OCI-LY3 (cell line): ENCODE measurements around the gene LRRC8C.

Experiments
- H2AFZ ChIP-seq: fragments of 200-600, 300-600 bp; shearing (Covaris generic); 2 replicates; pipeline ENCODE4 v1.6.0; 2014; ENCODE audit warnings: antibody characterized with exemption, low read depth, low read length
- H3K27ac ChIP-seq: fragments of 200-600, 300-600 bp; sonication (generic); 2 replicates; pipeline ENCODE4 v1.5.1; 2014; ENCODE audit warnings: mild to moderate bottlenecking, low read length, moderate library complexity, mixed read lengths
- H3K27me3 ChIP-seq: fragments of 200-600, 300-600 bp; sonication (generic); 2 replicates; pipeline ENCODE4 v1.6.1; 2014; ENCODE audit warnings: low read depth, low read length, mixed read lengths
- H3K36me3 ChIP-seq: fragments of 200-600, 300-600 bp; sonication (generic); replicated peaks from 2 replicates; pipeline ENCODE3; 2014; ENCODE audit warnings: low read depth, low read length, mixed read lengths
- H3K4me1 ChIP-seq: fragments of 300-600, 200-600 bp; sonication (generic); 2 replicates; pipeline ENCODE4 v1.6.1; 2014; ENCODE audit warnings: low read length, mixed read lengths
- H3K4me2 ChIP-seq: fragments of 200-600, 300-600 bp; sonication (generic); 2 replicates; pipeline ENCODE4 v1.6.1; 2014; ENCODE audit warnings: low read length, mixed read lengths
- H3K4me3 ChIP-seq: fragments of 300-600, 200-600 bp; sonication (generic); 2 replicates; pipeline ENCODE4 v1.5.1; 2014; ENCODE audit warnings: antibody characterized with exemption, mild to moderate bottlenecking, low read length, moderate library complexity
- H3K79me2 ChIP-seq: fragments of 300-600, 200-600 bp; shearing (Covaris generic); 2 replicates; pipeline ENCODE4 v1.6.1; 2014; ENCODE audit warnings: mild to moderate bottlenecking, low read length, mixed read lengths
- H3K9ac ChIP-seq: fragments of 300-600, 200-600 bp; shearing (Covaris generic); 2 replicates; pipeline ENCODE4 v1.6.0; 2014; ENCODE audit warnings: mild to moderate bottlenecking, low read length, moderate library complexity
- H3K9me3 ChIP-seq: fragments of 200-600, 300-600 bp; shearing (Covaris generic); 2 replicates; pipeline ENCODE4 v1.6.1; 2014; ENCODE audit warnings: low read length, mixed read lengths; ENCODE audit not compliant: insufficient read depth
- H4K20me1 ChIP-seq: fragments of 200-600, 300-600 bp; sonication (generic); 2 replicates; pipeline ENCODE4 v1.6.1; 2016; ENCODE audit warnings: low read length, mixed read lengths; ENCODE audit not compliant: insufficient read depth
- CTCF ChIP-seq: fragments of 200-600, 300-600 bp; sonication (generic); IDR thresholded peaks from 2 replicates; pipeline ENCODE4 v1.5.1; 2014; ENCODE audit warnings: antibody characterized with exemption, low read length, low read depth
- EZH2phosphoT487 ChIP-seq: fragments of 200-600 bp; shearing (Covaris generic); IDR thresholded peaks from 2 replicates; pipeline ENCODE4 v1.6.1; 2018; ENCODE audit warnings: antibody characterized with exemption, mixed run types, low read depth

LRRC8C gene

DNA sequence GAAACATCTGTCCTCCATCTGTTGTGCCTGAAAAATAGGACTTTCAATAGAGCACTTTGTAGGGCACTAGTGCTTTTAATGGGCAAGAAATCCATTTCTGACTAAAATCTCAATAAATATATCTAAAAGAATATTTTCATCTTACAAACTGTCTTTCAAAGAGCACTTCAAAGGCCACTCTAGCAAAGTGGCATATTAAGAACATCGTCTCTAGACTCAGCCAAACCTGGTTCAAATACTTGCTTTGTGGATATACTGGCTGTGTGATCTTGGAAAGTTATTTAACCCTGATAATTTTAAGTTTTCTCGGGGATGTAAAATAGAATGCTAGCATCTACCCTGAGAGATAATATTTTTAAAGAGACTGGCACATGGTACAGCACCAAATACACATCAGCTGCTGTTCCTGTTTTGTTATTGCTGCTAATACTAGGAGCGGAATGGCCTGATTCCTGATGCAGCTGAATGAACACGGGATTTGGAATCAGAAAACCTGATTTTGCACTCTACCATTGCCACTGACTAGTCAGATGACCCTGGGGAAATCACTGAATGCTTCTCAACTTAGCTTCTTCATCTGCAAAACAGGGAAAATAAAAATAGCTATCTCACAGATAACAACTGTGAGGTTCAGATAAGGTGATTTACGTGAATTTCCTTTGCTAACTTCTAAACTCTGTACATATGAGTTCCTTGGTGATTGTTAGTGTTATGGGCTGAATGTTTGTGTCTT is 25.2 kb upstream of the LRRC8C start:
- H3K4me2 ChIP-seq = no peak overlapping the region
- H3K79me2 ChIP-seq = no peaks in the 10 kb centered on the region
- H2AFZ ChIP-seq = no peak overlapping the region
- TF ChIP-seq EZH2phosphoT487 (no peak), CTCF (no peak)
- H4K20me1 ChIP-seq = peaks cover 17% of the 10 kb centered on the region; the same call in 1 of the 2 replicates
- no peaks in the 10 kb centered on the region for H3K36me3 ChIP-seq
- peaks cover 29% of the 10 kb centered on the region for H3K4me1 ChIP-seq
- no peaks in the 10 kb centered on the region for H3K9me3 ChIP-seq
- H3K27me3 ChIP-seq = peaks cover 58% of the 10 kb centered on the region
- H3K4me3 ChIP-seq = no peak overlapping the region
- no peak overlapping the region for H3K9ac ChIP-seq
- H3K27ac ChIP-seq = no peak overlapping the region

GRCh38 chr1:89608319-89608983 is 24.5 kb upstream of the LRRC8C start:
- H3K4me1 ChIP-seq = peaks cover 29% of the 10 kb centered on the region
- no peaks in the 10 kb centered on the region for H3K9me3 ChIP-seq
- TF ChIP-seq CTCF (no peak), EZH2phosphoT487 (no peak)
- no peak overlapping the region for H3K9ac ChIP-seq
- no peak overlapping the region for H3K27ac ChIP-seq
- no peak overlapping the region for H3K4me2 ChIP-seq
- no peaks in the 10 kb centered on the region for H3K79me2 ChIP-seq
- H4K20me1 ChIP-seq = peaks cover 17% of the 10 kb centered on the region; the same call in 1 of the 2 replicates
- no peaks in the 10 kb centered on the region for H3K36me3 ChIP-seq
- H3K27me3 ChIP-seq = peaks cover 61% of the 10 kb centered on the region
- H3K4me3 ChIP-seq = no peak overlapping the region
- no peak overlapping the region for H2AFZ ChIP-seq

DNA sequence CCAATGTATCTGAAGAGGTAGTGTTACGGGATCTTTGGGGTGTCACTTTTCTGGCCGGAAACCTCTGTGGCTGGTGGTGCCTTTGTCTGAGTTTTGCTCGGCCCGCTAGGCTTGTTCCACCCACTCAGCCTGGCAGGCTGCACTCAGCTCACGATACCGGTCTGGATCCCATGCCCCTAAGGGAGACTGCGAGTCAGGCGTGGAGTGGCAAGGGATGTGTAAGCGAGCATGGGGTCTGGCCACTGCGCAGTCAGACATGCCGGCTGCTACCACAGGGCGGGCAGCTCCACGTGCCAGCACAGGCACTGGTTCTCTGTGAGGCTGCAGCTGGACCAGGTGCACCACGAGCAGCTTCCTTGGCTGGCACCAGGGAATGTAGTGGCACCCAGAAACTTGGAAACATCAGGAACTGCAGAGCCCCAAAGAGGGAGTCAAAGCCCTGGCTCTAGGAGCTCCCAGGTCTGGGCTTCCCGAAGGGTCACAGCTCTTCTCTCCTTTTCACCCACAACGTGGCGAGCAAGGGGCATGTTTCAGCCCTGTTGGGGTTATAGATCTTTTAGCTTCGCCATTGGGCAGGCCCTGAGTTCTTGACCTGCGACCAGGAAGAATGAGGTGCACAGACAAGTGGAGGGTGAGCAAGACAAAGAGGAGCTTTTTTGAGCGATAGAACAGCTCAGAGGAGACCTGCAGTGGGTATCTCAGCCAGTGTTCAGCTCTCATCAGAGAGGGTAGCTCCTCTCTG is 23.8 kb upstream of the LRRC8C start:
- no peaks in the 10 kb centered on the region for H3K36me3 ChIP-seq
- no peaks in the 10 kb centered on the region for H3K9me3 ChIP-seq
- peaks cover 17% of the 10 kb centered on the region; the same call in 1 of the 2 replicates for H4K20me1 ChIP-seq
- H3K4me1 ChIP-seq = peaks cover 29% of the 10 kb centered on the region
- peaks cover 66% of the 10 kb centered on the region for H3K27me3 ChIP-seq
- H3K4me3 ChIP-seq = no peak overlapping the region
- H3K27ac ChIP-seq = no peak overlapping the region
- H3K9ac ChIP-seq = no peak overlapping the region
- H3K4me2 ChIP-seq = no peak overlapping the region
- H3K79me2 ChIP-seq = no peaks in the 10 kb centered on the region
- H2AFZ ChIP-seq = no peak overlapping the region
- TF ChIP-seq EZH2phosphoT487 (no peak), CTCF (no peak)
